MG63 (cell line): ENCODE data around the gene SKAP2. TPM values are rescaled to one million over a fixed set of nuclear protein-coding genes. Genes with fewer than 3 reads are reported as not detected.

Experiments used
- DNase-seq: peaks from one replicate; pipeline ENCODE4 v3.0.0-alpha.2; 2020
- H3K27me3 ChIP-seq: fragments of 250-450 bp; sonication (Bioruptor Pico); 2 replicates; pipeline ENCODE4 v1.5.1; 2020; ENCODE audit warnings: mild to moderate bottlenecking, moderate library complexity
- H3K36me3 ChIP-seq: fragments of 250-450 bp; sonication (Bioruptor Pico); 2 replicates; pipeline ENCODE4 v1.5.1; 2020; ENCODE audit warnings: mild to moderate bottlenecking, moderate library complexity
- H3K4me3 ChIP-seq: fragments of 250-450 bp; sonication (Bioruptor Pico); 2 replicates; pipeline ENCODE4 v1.5.1; 2020; ENCODE audit warnings: mild to moderate bottlenecking, moderate library complexity
- H3K9me3 ChIP-seq: fragments of 250-450 bp; sonication (Bioruptor Pico); 2 replicates; pipeline ENCODE4 v1.5.1; 2020; ENCODE audit warnings: mild to moderate bottlenecking, moderate library complexity
- total RNA-seq: library from RNA; depleted of rRNA; stranded (reverse); fragments of >200 nt; shearing (Covaris generic); gene quantifications from 2 replicates; pipeline ENCODE4 v1.2.3, GENCODE V29; 2014; ENCODE audit warnings: low replicate concordance; rRNA removed

Gene SKAP2
- total RNA-seq, result 10.6 and 12.2 TPM in 2 replicates

GRCh38 chr7:26864309-26865093 is at the start of gene SKAP2:
Gene SKAP2, minus strand, starts transcription at chr7:26864590. Its CDS starts 161 bp downstream, at chr7:26864429.
- no peaks in the 10 kb centered on the region for H3K27me3 ChIP-seq
- no peaks in the 10 kb centered on the region for H3K36me3 ChIP-seq
- H3K9me3 ChIP-seq, result no peaks in the 10 kb centered on the region
- DNase-seq, result peak; percentile 97
- peak within 1 kb of the TSS; percentile 91 for H3K4me3 ChIP-seq

GRCh38 chr7:26912933-26913536 is 48.6 kb upstream of the SKAP2 start:
- no peak for DNase-seq
- Histone ChIP-seq H3K27me3 (no peaks in the 10 kb centered on the region), H3K4me3 (no peak overlapping the region), H3K9me3 (no peaks in the 10 kb centered on the region), H3K36me3 (no peaks in the 10 kb centered on the region)

GRCh38 chr7:26912338-26912737 is 47.9 kb upstream of the SKAP2 start:
- H3K27me3 ChIP-seq, result no peaks in the 10 kb centered on the region

GRCh38 chr7:26910221-26910620 is 45.8 kb upstream of the SKAP2 start:
- DNase-seq, result peak; percentile 91
- no peak overlapping the region for H3K4me3 ChIP-seq
- H3K9me3 ChIP-seq, result no peaks in the 10 kb centered on the region
- no peaks in the 10 kb centered on the region for H3K36me3 ChIP-seq
- no peaks in the 10 kb centered on the region for H3K27me3 ChIP-seq

More at GRCh38 chr7:26912338-26912737, 47.9 kb upstream of the SKAP2 start:
- H3K36me3 ChIP-seq, result no peaks in the 10 kb centered on the region
- H3K4me3 ChIP-seq, result no peak overlapping the region
- DNase-seq, result no peak
- H3K9me3 ChIP-seq, result no peaks in the 10 kb centered on the region

- H3K4me3 ChIP-seq, result no peak overlapping the region
- no peaks in the 10 kb centered on the region for H3K27me3 ChIP-seq
- H3K9me3 ChIP-seq, result no peaks in the 10 kb centered on the region
- no peak for DNase-seq
- no peaks in the 10 kb centered on the region for H3K36me3 ChIP-seq
Observed at GRCh38 chr7:26900251-26900650, 35.9 kb upstream of the SKAP2 start.

GRCh38 chr7:26899519-26899918 is 35.1 kb upstream of the SKAP2 start:
- Histone ChIP-seq H3K4me3 (no peak overlapping the region), H3K36me3 (no peaks in the 10 kb centered on the region), H3K27me3 (no peaks in the 10 kb centered on the region), H3K9me3 (no peaks in the 10 kb centered on the region)
- no peak for DNase-seq

- no peaks in the 10 kb centered on the region for H3K9me3 ChIP-seq
- no peak overlapping the region for H3K4me3 ChIP-seq
- DNase-seq, result no peak
Observed at GRCh38 chr7:26898891-26899290, 34.5 kb upstream of the SKAP2 start.

GRCh38 chr7:26897928-26898327 is 33.5 kb upstream of the SKAP2 start:
- Histone ChIP-seq H3K4me3 (no peak overlapping the region), H3K9me3 (no peaks in the 10 kb centered on the region), H3K36me3 (no peaks in the 10 kb centered on the region), H3K27me3 (no peaks in the 10 kb centered on the region)
- DNase-seq, result no peak

More at GRCh38 chr7:26898891-26899290, 34.5 kb upstream of the SKAP2 start:
- no peaks in the 10 kb centered on the region for H3K27me3 ChIP-seq
- H3K36me3 ChIP-seq, result no peaks in the 10 kb centered on the region

- no peak for DNase-seq
- no peaks in the 10 kb centered on the region for H3K27me3 ChIP-seq
- no peaks in the 10 kb centered on the region for H3K36me3 ChIP-seq
- no peak overlapping the region for H3K4me3 ChIP-seq
- H3K9me3 ChIP-seq, result no peaks in the 10 kb centered on the region; the same call in 1 of the 2 replicates
Observed at GRCh38 chr7:26891400-26892350, 27.3 kb upstream of the SKAP2 start.

GRCh38 chr7:26880852-26881251 is 16.5 kb upstream of the SKAP2 start:
- Histone ChIP-seq H3K27me3 (no peaks in the 10 kb centered on the region), H3K4me3 (no peak overlapping the region), H3K9me3 (peaks cover 10% of the 10 kb centered on the region; the same call in 1 of the 2 replicates), H3K36me3 (no peaks in the 10 kb centered on the region)
- DNase-seq, result no peak

- Histone ChIP-seq H3K9me3 (peaks cover 6% of the 10 kb centered on the region; the same call in 1 of the 2 replicates), H3K4me3 (no peak overlapping the region), H3K27me3 (no peaks in the 10 kb centered on the region), H3K36me3 (no peaks in the 10 kb centered on the region)
- no peak for DNase-seq
Observed at GRCh38 chr7:26879671-26880070, 15.3 kb upstream of the SKAP2 start.

GRCh38 chr7:26868841-26869495 is 4.6 kb upstream of the SKAP2 start:
- Histone ChIP-seq H3K9me3 (no peaks in the 10 kb centered on the region), H3K36me3 (no peaks in the 10 kb centered on the region), H3K27me3 (no peaks in the 10 kb centered on the region), H3K4me3 (no peak overlapping the region)
- DNase-seq, result peak; percentile 53

- H3K9me3 ChIP-seq, result no peaks in the 10 kb centered on the region
- H3K36me3 ChIP-seq, result no peaks in the 10 kb centered on the region
- DNase-seq, result no peak
- peak overlapping the region; percentile 91 for H3K4me3 ChIP-seq
- no peaks in the 10 kb centered on the region for H3K27me3 ChIP-seq
Observed at GRCh38 chr7:26865094-26865388, 651 bp upstream of the SKAP2 start.

- Histone ChIP-seq H3K27me3 (no peaks in the 10 kb centered on the region), H3K9me3 (no peaks in the 10 kb centered on the region), H3K36me3 (no peaks in the 10 kb centered on the region), H3K4me3 (peak overlapping the region; percentile 91)
- DNase-seq, result no peak
Observed at GRCh38 chr7:26863518-26864308, 677 bp downstream of the SKAP2 start.

- no peaks in the 10 kb centered on the region for H3K27me3 ChIP-seq
- H3K9me3 ChIP-seq, result no peaks in the 10 kb centered on the region
- no peak for DNase-seq
- no peaks in the 10 kb centered on the region for H3K36me3 ChIP-seq
- H3K4me3 ChIP-seq, result no peak overlapping the region
Observed at GRCh38 chr7:26862834-26863233, 1.6 kb downstream of the SKAP2 start.

GRCh38 chr7:26861050-26861449 is 3.3 kb downstream of the SKAP2 start:
- Histone ChIP-seq H3K9me3 (no peaks in the 10 kb centered on the region), H3K27me3 (no peaks in the 10 kb centered on the region), H3K4me3 (no peak overlapping the region), H3K36me3 (no peaks in the 10 kb centered on the region)
- DNase-seq, result no peak
